GM10266 (cell line): ENCODE results near the gene SPAAR.
"Not testable (repeated sequence)": the region's sequence is repeated elsewhere in the genome, so short reads cannot be mapped to it uniquely, and the experiment has no call there.

Experiments
- DNase-seq: peaks from one replicate; pipeline ENCODE4 v3.0.0; 2012; ENCODE audit errors: extremely low spot score
- TF ChIP-seq, protein P1 (sequence below): IDR thresholded peaks from 2 replicates; pipeline ENCODE4 v1.5.1; 2012; ENCODE audit warnings: mild to moderate bottlenecking, low read depth; ENCODE audit not compliant: control insufficient read depth, insufficient read depth; ENCODE audit errors: missing control alignments

SPAAR gene

DNA sequence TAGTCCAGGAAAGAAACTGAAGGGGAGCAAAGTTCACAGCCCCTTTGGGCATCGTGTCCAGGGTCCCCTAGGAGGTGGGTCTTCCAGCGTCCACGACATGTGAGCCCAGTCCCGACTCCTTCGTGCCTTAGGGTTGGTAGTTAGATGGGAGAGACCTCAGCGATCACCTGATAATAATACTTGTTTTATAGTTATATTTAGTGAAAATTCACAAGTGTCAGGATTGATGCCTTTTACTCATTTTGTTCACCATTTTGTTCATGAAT, 20.1 kb downstream of the SPAAR start:
- TF ChIP-seq, protein P1, sequence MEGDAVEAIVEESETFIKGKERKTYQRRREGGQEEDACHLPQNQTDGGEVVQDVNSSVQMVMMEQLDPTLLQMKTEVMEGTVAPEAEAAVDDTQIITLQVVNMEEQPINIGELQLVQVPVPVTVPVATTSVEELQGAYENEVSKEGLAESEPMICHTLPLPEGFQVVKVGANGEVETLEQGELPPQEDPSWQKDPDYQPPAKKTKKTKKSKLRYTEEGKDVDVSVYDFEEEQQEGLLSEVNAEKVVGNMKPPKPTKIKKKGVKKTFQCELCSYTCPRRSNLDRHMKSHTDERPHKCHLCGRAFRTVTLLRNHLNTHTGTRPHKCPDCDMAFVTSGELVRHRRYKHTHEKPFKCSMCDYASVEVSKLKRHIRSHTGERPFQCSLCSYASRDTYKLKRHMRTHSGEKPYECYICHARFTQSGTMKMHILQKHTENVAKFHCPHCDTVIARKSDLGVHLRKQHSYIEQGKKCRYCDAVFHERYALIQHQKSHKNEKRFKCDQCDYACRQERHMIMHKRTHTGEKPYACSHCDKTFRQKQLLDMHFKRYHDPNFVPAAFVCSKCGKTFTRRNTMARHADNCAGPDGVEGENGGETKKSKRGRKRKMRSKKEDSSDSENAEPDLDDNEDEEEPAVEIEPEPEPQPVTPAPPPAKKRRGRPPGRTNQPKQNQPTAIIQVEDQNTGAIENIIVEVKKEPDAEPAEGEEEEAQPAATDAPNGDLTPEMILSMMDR = no peak
- DNase-seq = no peak

DNA sequence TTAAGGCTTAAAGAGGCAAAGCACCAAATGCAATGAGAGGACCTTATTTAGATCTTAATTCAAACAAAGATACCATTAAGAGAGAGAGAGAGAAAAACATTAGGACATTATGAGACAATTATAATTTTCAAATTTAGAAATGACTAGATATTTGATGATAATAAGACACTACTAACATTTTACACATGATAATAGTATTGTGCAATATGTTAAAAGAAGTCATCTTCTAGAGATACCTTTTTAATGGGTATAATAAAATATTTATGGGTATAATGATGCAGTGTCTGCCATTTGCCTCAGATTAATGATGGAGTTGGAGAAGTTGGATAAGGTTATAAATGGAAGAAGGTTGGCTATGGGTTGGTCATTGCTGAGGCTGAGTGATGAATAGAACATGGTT, 21.2 kb downstream of the SPAAR start:
- TF ChIP-seq, protein P1 = no peak

DNA sequence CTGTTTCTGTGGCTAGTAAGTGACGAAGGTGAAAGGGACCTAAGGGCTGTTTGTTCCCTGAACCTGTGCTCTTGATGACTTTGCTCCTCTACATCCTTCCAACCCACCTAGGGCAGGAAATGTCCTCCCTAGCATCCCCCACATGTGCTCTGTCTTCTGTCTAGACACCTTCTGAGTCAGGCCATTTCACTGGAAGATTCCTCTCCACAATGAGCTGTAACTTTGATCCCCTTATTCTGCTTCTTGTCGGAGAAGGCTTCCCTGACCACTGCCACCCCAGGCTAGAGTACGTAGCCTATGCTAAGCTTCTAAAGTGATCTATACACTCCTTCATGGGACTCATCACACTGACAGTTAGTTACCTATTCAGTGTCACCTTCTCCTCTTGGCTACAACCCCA, 21.7 kb downstream of the SPAAR start:
- DNase-seq = no peak
- TF ChIP-seq, protein P1 = no peak

More for the DNA sequence above, 21.2 kb downstream of the SPAAR start:
- DNase-seq = no peak

DNA sequence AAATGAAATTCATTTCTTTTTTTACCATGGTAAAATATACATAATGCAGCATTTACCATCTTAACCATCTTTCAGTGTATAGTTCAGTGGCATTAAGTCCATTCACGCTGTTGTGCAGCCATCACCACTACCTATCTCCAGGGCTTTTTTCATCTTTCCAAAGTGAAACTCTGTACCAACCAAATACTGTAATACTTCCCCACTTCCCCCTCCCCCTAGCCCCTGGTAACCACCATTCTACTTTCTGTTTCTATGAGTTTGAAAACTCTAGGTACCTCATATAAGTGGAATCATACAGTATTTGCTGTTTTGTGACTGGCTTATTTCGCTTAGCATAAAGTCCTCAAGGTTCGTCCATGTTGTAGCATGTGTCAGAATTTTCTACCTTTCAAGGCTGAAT, 23.4 kb downstream of the SPAAR start:
- no peak for DNase-seq
- TF ChIP-seq, protein P1 = no peak

DNA sequence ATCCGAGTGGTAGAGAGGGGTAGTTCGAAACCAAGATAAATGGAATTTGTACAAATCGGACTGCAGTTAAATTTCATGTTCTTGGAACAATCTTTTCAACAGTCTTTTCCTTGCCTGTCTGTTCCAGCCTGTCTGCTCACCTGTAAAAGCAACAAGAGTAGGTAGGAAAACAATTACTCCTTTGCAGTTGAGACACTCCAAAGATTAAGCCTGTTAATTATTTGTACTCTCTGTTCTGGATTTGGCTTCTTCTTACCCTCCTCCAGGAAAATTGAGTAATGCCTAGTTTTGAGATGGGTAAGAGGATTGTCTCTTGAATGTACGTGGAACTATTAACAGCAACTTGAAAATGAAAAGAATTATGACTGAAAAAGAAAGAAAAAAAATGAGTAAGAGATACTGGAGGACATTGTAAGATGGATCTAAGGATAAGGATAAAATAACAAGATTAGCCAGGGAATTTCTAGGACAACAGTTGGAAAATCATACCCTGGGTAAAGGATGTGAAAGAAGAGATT, 24.3 kb downstream of the SPAAR start:
- no peak for DNase-seq
- TF ChIP-seq, protein P1 = no peak

DNA sequence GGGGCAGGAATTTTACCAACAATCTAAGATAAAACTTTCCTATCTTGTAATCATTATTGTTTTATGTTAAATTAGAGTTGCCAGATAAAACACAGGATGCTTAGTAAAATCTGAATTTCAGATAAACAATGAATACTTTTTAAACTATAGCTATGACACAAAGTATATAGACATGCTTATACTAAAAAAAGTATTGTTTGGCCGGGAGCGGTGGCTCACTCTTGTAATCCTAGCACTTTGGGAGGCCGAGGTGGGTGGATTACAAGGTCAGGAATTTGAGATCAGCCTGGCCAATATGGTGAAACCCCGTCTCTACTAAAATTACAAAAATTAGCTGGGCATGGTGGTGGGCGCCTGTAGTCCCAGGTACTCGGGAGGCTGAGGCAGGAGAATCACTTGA, 24.8 kb downstream of the SPAAR start:
- DNase-seq = not testable (repeated sequence)

DNA sequence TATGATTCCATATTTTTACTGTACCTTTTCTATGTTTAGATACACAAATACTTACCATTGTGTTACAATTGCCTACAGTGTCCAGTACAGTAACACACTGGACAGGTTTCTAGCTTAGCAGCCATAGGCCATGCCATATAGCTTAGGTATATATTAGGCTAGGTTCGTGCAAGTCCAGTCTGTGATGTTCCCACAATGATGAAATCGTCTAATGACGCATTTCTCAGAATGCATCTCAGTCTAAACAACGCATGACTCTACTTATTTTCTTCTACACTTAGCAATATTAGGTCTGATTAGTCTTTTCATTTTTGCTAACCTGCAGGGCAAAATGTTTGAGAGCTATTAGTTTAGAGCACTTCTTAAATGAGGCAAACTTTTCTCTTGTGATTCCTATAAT, 26.0 kb downstream of the SPAAR start:
- no peak for DNase-seq
- TF ChIP-seq, protein P1 = no peak

DNA sequence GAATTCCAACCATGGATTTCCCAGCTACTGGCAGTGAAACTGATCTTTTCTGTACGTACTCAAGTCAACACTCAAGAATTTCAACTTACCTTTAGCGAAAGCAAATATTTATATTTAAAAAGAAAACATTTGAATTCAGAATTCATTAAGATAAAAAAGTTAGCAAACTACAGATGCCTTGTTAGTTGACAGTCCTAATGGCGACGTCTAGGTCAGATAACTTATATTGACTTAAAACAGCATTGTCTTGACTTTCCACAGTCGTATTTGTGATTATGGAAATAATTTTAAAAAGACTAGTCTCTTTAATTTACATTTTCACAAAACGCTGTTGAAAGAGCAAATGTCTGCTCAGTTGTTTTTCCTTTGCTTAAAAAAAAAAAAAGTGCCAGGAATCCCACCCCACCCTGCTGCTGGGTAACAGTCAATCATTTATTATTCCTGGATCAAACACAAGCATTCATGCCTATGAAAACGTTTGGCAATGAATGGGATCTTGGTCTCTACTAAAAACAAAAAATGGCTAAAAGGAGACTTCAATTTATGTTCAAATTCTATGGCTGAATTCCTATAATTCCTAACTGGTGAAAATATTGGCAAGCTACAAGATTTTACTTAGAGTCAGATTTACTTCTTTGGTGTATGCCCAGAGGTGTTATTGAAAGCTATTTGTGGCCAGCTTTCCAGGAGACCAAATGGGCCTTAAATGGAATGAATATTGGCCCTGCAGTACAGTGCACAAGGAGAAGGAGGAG, 26.6 kb downstream of the SPAAR start:
- TF ChIP-seq, protein P1 = no peak
- DNase-seq = no peak
